Kidney (tissue), 14 donors: ENCODE data around the gene CHP1. TPM values are rescaled to one million over a fixed set of nuclear protein-coding genes. Genes with fewer than 3 reads are reported as not detected.
"Not testable (repeated sequence)": the region's sequence is repeated elsewhere in the genome, so short reads cannot be mapped to it uniquely, and the experiment has no call there.

Source experiments
- DNase-seq, 5 donors: peaks; one replicate each; pipeline ENCODE4 v3.0.0-alpha.2; 2013 to 2020
- FAIRE-seq: peaks from 2 replicates; lab custom pipeline; 2012; peaks lifted over from hg19 to GRCh38; lab: Jason Lieb, UNC
- H3K27ac ChIP-seq, 2 donors: one replicate each; pipeline ENCODE4 v1.7.0; 2013; ENCODE audit warnings: low read depth in 2 of 2, low read length in 2 of 2, inconsistent platforms in 1 of 2
- H3K27me3 ChIP-seq: one replicate; pipeline ENCODE4 v1.7.1; 2013; ENCODE audit warnings: low read length, inconsistent platforms; ENCODE audit not compliant: control insufficient read depth, insufficient read depth
- H3K36me3 ChIP-seq, 3 donors: one replicate each; pipeline versions ENCODE4 v1.7.0 to v1.7.1; 2013; ENCODE audit warnings: low read length in 3 of 3, control low read depth in 1 of 3, inconsistent platforms in 1 of 3; ENCODE audit not compliant: insufficient read depth in 3 of 3, control insufficient read depth in 2 of 3
- H3K4me1 ChIP-seq, 3 donors: one replicate each; pipeline versions ENCODE4 v1.7.0 to v1.7.1; 2013; ENCODE audit warnings: low read length in 3 of 3, inconsistent platforms in 1 of 3, low read depth in 1 of 3; ENCODE audit not compliant: control insufficient read depth in 2 of 3, insufficient read depth in 2 of 3
- H3K4me3 ChIP-seq, 3 donors: one replicate each; pipeline versions ENCODE4 v1.7.0 to v1.8.1; 2013; ENCODE audit warnings: low read length in 3 of 3, control low read depth in 1 of 3, inconsistent platforms in 1 of 3
- H3K9ac ChIP-seq, 3 donors: one replicate each; pipeline versions ENCODE4 v1.7.0 to v1.7.1; 2013; ENCODE audit warnings: low read length in 3 of 3, control low read depth in 1 of 3, inconsistent platforms in 1 of 3
- H3K9me3 ChIP-seq, 3 donors: one replicate each; pipeline versions ENCODE4 v1.7.0 to v1.7.1; 2013; ENCODE audit warnings: low read length in 3 of 3, control low read depth in 1 of 3, inconsistent platforms in 1 of 3; ENCODE audit not compliant: control insufficient read depth in 2 of 3, insufficient read depth in 1 of 3
- intact Hi-C: fragments of 100-400 bp; cut with DNase I; formaldehyde crosslinking; loops from one replicate; pipeline ENCODE4 v1.11.1; 2022
- polyA plus RNA-seq: library from polyadenylated mRNA; stranded (reverse); fragments of 350-450 nt; fragmentation: Illumina TruSeq; extraction: RNeasy Lipid Tissue Mini Kit (QIAGEN cat#74804); gene quantifications from one replicate; pipeline ENCODE4 v1.2.3, GENCODE V29; 2014; ENCODE audit warnings: low read depth, low replicate concordance; ENCODE audit not compliant: insufficient read depth
- total RNA-seq: library from RNA; stranded (reverse); fragmentation: NEBNext Ultra II Directional; extraction: Animal tissue kit (Norgen Biotek cat#: 25700); gene quantifications from one replicate; pipeline ENCODE4 v1.2.1, GENCODE V29; 2021
- TF ChIP-seq, protein P1 (sequence below): IDR thresholded peaks from 3 replicates; pipeline ENCODE4 v1.5.1; 2012; ENCODE audit warnings: mild to moderate bottlenecking, moderate library complexity, borderline replicate concordance; ENCODE audit not compliant: insufficient read depth; ENCODE audit errors: extremely low read depth
- donor health status: control.
- donor health status: control.
- donor health status: control.
- donor health status: control.
- donor health status: control.
- donor health status: DM: yes; HTN: yes; CAD: no.
- donor health status: Normal renal cell carcinoma (clear cell type).

Gene CHP1
- total and polyA plus RNA-seq, 2 donors from 2014 or later: 85.5 to 171 TPM

- intact Hi-C loops: no loop called here
- no peak for DNase-seq
- H3K9ac ChIP-seq: no peak overlapping the region
- H3K4me3 ChIP-seq: peak overlapping the region; percentile 61 to 90 (median 73)
- TF ChIP-seq, protein P1, sequence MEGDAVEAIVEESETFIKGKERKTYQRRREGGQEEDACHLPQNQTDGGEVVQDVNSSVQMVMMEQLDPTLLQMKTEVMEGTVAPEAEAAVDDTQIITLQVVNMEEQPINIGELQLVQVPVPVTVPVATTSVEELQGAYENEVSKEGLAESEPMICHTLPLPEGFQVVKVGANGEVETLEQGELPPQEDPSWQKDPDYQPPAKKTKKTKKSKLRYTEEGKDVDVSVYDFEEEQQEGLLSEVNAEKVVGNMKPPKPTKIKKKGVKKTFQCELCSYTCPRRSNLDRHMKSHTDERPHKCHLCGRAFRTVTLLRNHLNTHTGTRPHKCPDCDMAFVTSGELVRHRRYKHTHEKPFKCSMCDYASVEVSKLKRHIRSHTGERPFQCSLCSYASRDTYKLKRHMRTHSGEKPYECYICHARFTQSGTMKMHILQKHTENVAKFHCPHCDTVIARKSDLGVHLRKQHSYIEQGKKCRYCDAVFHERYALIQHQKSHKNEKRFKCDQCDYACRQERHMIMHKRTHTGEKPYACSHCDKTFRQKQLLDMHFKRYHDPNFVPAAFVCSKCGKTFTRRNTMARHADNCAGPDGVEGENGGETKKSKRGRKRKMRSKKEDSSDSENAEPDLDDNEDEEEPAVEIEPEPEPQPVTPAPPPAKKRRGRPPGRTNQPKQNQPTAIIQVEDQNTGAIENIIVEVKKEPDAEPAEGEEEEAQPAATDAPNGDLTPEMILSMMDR: no peak
- H3K27ac ChIP-seq: peak overlapping the region in 1 of 2 donors; percentile 45
- H3K27me3 ChIP-seq: no peaks in the 10 kb centered on the region
- peaks cover 0 to 3% (median 2%) of the 10 kb centered on the region in 3 donors for H3K4me1 ChIP-seq
- FAIRE-seq: no peak
- H3K9me3 ChIP-seq: no peaks in the 10 kb centered on the region
- no peaks in the 10 kb centered on the region for H3K36me3 ChIP-seq
Observed at GRCh38 chr15:41230345-41230649, 771 bp upstream of the CHP1 start.

GRCh38 chr15:41231422-41232226 is 556 bp downstream of the CHP1 start:
- Histone ChIP-seq H3K4me1 (peaks cover 0 to 3% (median 2%) of the 10 kb centered on the region in 3 donors), H3K9me3 (no peaks in the 10 kb centered on the region), H3K36me3 (no peaks in the 10 kb centered on the region), H3K27ac (peak overlapping the region; percentile 89 to 91), H3K4me3 (peak overlapping the region; percentile 73 to 90 (median 88)), H3K9ac (peak overlapping the region; percentile 50 to 75 (median 72)), H3K27me3 (no peaks in the 10 kb centered on the region)
- TF ChIP-seq, protein P1: no peak
- FAIRE-seq (no peak), DNase-seq (no peak)
- intact Hi-C loops: no loop called here

- no peak overlapping the region for H3K9ac ChIP-seq
- no peak overlapping the region for H3K4me3 ChIP-seq
- H3K4me1 ChIP-seq: peaks cover 0 to 3% (median 2%) of the 10 kb centered on the region in 3 donors
- intact Hi-C loops: no loop called here
- no peaks in the 10 kb centered on the region for H3K36me3 ChIP-seq
- no peak overlapping the region for H3K27ac ChIP-seq
- H3K9me3 ChIP-seq: no peaks in the 10 kb centered on the region
- DNase-seq (no peak), FAIRE-seq (no peak)
- TF ChIP-seq, protein P1: no peak
- no peaks in the 10 kb centered on the region for H3K27me3 ChIP-seq
Observed at GRCh38 chr15:41233367-41233771, 2.3 kb downstream of the CHP1 start.

- H3K36me3 ChIP-seq, H3K9ac ChIP-seq, H3K27me3 ChIP-seq, FAIRE-seq, intact Hi-C loops, DNase-seq, H3K4me3 ChIP-seq, H3K27ac ChIP-seq, H3K4me1 ChIP-seq, H3K9me3 ChIP-seq: not testable (repeated sequence)
Observed at GRCh38 chr15:41235228-41235627, 4.2 kb downstream of the CHP1 start.
